T-helper 2 cell treated with Interferon-gamma antibody and Interleukin-4, amounts not matched to agents 5 μg/mL and 100 μg/mL, for 36 hours (primary cell): ENCODE results near the gene MAMLD1.

Source experiments
- DNase-seq: peaks from one replicate; pipeline ENCODE4 v3.0.0; 2021; ENCODE audit warnings: low spot score
- H3K27ac Mint-ChIP-seq: one replicate; pipeline ENCODE4 v1.8.0; 2021; ENCODE audit warnings: mild to moderate bottlenecking, mixed read lengths
- H3K27me3 Mint-ChIP-seq: one replicate; pipeline ENCODE4 v1.8.0; 2021; ENCODE audit warnings: low read depth, mixed read lengths
- H3K36me3 Mint-ChIP-seq: one replicate; pipeline ENCODE4 v1.8.0; 2021; ENCODE audit warnings: low read depth, mixed read lengths
- H3K4me1 Mint-ChIP-seq: one replicate; pipeline ENCODE4 v1.8.0; 2021; ENCODE audit warnings: low read depth, mixed read lengths
- H3K4me3 Mint-ChIP-seq: one replicate; pipeline ENCODE4 v1.8.0; 2022; ENCODE audit warnings: mild to moderate bottlenecking, moderate library complexity, mixed read lengths
- H3K9me3 Mint-ChIP-seq: one replicate; pipeline ENCODE4 v1.8.0; 2021; ENCODE audit warnings: mixed read lengths

The MAMLD1 gene

GRCh38 chrX:150495496-150495895 lies 132.4 kb downstream of the MAMLD1 start:
- H3K4me3 Mint-ChIP-seq = no peak overlapping the region
- peaks cover 4% of the 10 kb centered on the region for H3K27me3 Mint-ChIP-seq
- no peaks in the 10 kb centered on the region for H3K9me3 Mint-ChIP-seq
- H3K4me1 Mint-ChIP-seq = no peaks in the 10 kb centered on the region
- DNase-seq = no peak
- H3K36me3 Mint-ChIP-seq = no peaks in the 10 kb centered on the region
- H3K27ac Mint-ChIP-seq = no peak overlapping the region

DNA sequence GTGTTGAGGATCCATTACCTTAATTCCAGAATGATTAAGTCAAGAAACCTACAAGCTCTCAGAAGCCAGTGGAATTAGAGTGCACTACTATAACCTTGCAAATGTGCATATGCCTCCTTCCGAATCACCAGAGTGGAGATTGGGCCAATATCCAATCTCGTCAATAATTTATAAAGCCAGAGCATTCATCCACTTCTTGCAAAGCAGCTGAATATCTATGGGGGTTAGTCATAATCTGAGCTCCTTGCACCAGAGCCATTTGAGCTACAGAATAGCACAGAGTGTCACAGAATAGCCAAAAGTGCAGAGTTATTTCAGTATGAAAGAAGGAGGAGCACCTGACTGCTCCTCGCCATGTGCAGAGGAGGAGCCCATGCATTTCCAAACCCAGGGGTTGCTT lies 136.1 kb downstream of the MAMLD1 start:
- Mint-ChIP-seq H3K9me3 (no peaks in the 10 kb centered on the region), H3K4me1 (no peaks in the 10 kb centered on the region), H3K27ac (no peak overlapping the region), H3K36me3 (no peaks in the 10 kb centered on the region), H3K27me3 (peaks cover 4% of the 10 kb centered on the region), H3K4me3 (no peak overlapping the region)
- DNase-seq = no peak

DNA sequence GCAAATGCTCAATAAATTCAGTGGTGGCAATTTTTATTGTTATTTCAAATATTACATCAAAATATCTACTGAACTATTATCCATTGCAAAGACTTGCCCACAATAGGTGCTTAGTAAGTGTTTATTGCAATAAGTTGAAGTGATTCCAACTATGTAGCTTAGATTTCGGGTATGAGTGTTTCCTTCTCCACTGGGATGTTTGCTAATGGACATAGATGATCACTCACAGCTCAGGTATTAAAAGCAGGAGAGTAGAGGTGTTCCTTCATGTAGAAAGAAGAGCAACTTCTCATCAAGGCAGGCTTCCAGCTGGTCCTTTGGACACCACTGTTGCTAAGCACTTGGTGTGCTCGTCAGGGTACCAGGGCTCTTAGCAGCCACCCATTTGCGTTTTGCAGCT lies 139.0 kb downstream of the MAMLD1 start:
- Mint-ChIP-seq H3K4me3 (no peak overlapping the region), H3K27ac (no peak overlapping the region), H3K4me1 (peaks cover 4% of the 10 kb centered on the region), H3K36me3 (no peaks in the 10 kb centered on the region), H3K27me3 (no peaks in the 10 kb centered on the region), H3K9me3 (no peaks in the 10 kb centered on the region)
- no peak for DNase-seq

DNA sequence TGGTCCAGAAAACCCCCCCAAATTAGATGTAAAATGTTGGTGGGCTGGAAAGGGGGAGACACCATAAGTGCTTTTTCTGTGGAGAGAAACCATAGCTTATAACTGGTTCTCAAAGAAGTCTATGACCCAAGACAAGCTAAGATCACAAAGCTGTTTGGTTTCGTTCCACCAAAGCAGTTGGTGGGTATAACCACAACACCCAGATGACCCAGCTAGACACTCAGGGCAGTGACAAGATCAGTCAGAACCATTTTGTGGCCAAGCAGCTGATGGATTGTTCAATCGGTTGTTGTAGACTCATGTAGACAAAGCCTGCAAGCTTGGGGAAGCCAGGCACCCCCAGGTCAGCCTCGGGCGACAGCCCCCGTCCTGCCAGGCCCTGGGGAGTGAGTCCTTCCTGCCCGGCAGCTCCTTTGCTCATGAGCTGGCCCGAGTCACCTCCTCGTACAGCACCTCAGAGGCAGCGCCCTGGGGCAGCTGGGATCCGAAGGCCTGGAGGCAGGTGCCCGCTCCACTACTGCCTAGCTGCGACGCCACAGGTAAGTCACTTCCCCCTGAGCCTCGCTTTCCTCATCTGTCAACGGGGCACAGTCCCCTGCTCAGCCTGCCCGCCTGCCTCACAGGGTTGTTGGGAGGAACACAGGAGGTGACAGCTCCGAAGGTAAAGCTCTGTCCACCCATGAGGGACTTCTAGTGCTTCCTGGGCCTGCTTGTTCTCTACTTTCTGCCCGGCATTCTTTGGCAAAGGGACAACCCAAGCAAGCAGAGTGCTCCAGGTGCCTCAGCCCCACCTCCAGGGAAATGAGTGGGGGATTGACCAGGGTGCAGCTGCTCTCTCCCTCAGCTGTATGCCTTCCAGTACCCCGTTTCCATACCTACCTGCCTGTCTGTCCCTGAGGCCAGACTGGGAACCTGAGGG lies 140.1 kb downstream of the MAMLD1 start:
- Mint-ChIP-seq H3K9me3 (no peaks in the 10 kb centered on the region), H3K36me3 (no peaks in the 10 kb centered on the region), H3K27me3 (no peaks in the 10 kb centered on the region), H3K4me1 (peaks cover 6% of the 10 kb centered on the region), H3K4me3 (no peak overlapping the region), H3K27ac (no peak overlapping the region)
- no peak for DNase-seq

- Mint-ChIP-seq H3K27me3 (no peaks in the 10 kb centered on the region), H3K27ac (no peak overlapping the region), H3K9me3 (no peaks in the 10 kb centered on the region), H3K36me3 (no peaks in the 10 kb centered on the region), H3K4me3 (no peak overlapping the region), H3K4me1 (peaks cover 6% of the 10 kb centered on the region)
- no peak for DNase-seq
Observed at GRCh38 chrX:150503898-150504219, 140.7 kb downstream of the MAMLD1 start.

- H3K27ac Mint-ChIP-seq = no peak overlapping the region
- H3K9me3 Mint-ChIP-seq = no peaks in the 10 kb centered on the region
- H3K36me3 Mint-ChIP-seq = no peaks in the 10 kb centered on the region
- H3K27me3 Mint-ChIP-seq = no peaks in the 10 kb centered on the region
- no peak overlapping the region for H3K4me3 Mint-ChIP-seq
- peaks cover 6% of the 10 kb centered on the region for H3K4me1 Mint-ChIP-seq
- no peak for DNase-seq
Observed at GRCh38 chrX:150504397-150505182, 141.5 kb downstream of the MAMLD1 start.

GRCh38 chrX:150506020-150506419 lies 142.9 kb downstream of the MAMLD1 start:
- no peak for DNase-seq
- no peak overlapping the region for H3K4me3 Mint-ChIP-seq
- H3K4me1 Mint-ChIP-seq = peaks cover 6% of the 10 kb centered on the region
- H3K27ac Mint-ChIP-seq = no peak overlapping the region
- no peaks in the 10 kb centered on the region for H3K36me3 Mint-ChIP-seq
- no peaks in the 10 kb centered on the region for H3K9me3 Mint-ChIP-seq
- no peaks in the 10 kb centered on the region for H3K27me3 Mint-ChIP-seq

DNA sequence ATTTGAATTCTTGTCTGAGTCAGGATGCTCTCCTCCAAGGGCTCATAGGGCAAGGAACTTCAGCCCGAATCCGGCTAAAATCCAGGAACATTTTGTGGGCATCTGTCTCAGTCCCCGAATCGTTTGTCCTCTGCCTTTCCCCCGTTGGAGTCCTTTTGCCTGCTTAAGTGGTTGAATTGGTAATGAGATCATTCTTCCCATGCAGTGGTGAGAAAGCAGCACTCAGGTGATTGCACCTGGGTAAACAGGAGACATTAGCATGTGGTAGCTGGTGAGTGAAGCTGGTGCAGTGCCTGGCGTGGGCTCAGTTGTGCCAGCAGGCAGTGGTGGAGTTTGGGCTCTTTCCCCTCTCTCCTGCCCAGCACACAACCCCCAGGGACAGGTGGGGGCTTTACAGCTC lies 143.4 kb downstream of the MAMLD1 start:
- no peak overlapping the region for H3K27ac Mint-ChIP-seq
- peaks cover 6% of the 10 kb centered on the region for H3K4me1 Mint-ChIP-seq
- H3K36me3 Mint-ChIP-seq = no peaks in the 10 kb centered on the region
- H3K4me3 Mint-ChIP-seq = no peak overlapping the region
- H3K9me3 Mint-ChIP-seq = no peaks in the 10 kb centered on the region
- no peaks in the 10 kb centered on the region for H3K27me3 Mint-ChIP-seq
- no peak for DNase-seq

- Mint-ChIP-seq H3K27ac (no peak overlapping the region), H3K9me3 (no peaks in the 10 kb centered on the region), H3K36me3 (no peaks in the 10 kb centered on the region), H3K4me1 (peaks cover 6% of the 10 kb centered on the region), H3K4me3 (no peak overlapping the region), H3K27me3 (no peaks in the 10 kb centered on the region)
- DNase-seq = no peak
Observed at GRCh38 chrX:150507251-150507856, 144.2 kb downstream of the MAMLD1 start.

DNA sequence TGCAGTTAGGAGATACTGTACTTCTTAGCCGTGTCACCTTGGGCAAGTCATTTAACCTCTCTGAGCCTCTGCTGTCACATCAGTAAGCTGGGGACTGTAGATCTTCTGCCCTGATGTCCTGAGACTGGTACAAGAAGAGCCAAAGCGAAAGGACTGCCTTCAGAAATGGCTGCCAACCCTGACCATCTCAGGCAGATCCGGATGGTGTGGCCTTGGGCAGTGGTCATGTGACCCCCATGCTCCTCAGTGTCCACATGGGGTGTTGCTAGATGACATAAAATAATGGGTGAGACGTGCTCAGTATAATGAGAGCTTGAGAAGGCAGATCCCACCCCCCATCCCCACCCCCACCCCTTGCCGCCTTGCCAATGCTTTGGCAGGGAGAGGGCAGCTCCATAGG lies 144.9 kb downstream of the MAMLD1 start:
- H3K4me3 Mint-ChIP-seq = no peak overlapping the region
- peaks cover 6% of the 10 kb centered on the region for H3K4me1 Mint-ChIP-seq
- no peak overlapping the region for H3K27ac Mint-ChIP-seq

DNA sequence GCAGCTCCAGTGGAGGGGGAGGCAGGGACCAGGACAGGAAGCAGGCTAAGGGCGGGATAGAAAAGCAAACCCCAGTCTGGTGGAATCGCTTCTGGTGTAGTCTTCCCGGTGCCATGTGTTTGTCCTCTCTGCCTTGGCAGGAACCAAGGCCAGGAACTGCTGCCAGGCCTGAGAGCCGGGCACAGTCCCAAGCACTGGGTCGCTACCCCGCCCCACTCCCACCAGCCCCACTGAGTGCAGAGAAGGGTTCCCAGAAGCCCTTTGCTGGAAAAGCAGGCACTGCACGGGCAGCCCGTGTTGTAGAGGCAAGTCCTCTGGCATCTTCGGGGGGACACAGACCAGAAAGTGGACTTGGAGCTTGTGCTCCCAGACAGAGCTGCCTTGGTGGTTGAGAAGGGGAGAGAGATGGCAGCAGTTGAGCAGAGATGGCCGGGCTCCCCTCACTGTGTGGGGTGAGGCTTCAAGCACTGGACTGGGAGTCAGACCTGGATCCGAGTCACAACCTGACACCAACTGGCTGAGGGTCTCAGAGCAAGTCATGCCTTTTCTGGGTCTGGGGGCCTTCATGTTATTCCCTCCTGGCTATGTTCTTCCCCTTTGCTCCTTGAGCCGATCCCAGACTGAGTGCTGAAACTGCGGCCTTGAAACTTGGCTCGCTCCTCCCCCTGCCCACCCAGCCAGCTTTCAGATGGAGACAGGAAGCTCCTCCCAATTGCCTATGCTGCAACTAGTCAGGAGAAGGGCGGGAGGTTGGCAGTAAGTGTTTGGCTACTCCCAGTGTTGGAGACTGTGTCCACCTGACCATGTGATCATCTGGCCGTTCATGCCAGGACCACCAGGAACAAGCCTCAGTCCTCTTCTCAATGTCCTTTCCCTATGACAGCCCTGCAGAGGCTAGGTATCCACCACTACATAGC lies 145.6 kb downstream of the MAMLD1 start:
- no peak for DNase-seq
- H3K9me3 Mint-ChIP-seq = no peaks in the 10 kb centered on the region
- H3K4me3 Mint-ChIP-seq = no peak overlapping the region
- H3K36me3 Mint-ChIP-seq = no peaks in the 10 kb centered on the region
- H3K4me1 Mint-ChIP-seq = peaks cover 6% of the 10 kb centered on the region
- no peak overlapping the region for H3K27ac Mint-ChIP-seq
- H3K27me3 Mint-ChIP-seq = no peaks in the 10 kb centered on the region

More for the DNA sequence above, 144.9 kb downstream of the MAMLD1 start:
- H3K9me3 Mint-ChIP-seq = no peaks in the 10 kb centered on the region
- no peaks in the 10 kb centered on the region for H3K27me3 Mint-ChIP-seq
- DNase-seq = no peak
- no peaks in the 10 kb centered on the region for H3K36me3 Mint-ChIP-seq

- Mint-ChIP-seq H3K4me3 (no peak overlapping the region), H3K36me3 (no peaks in the 10 kb centered on the region), H3K4me1 (peaks cover 6% of the 10 kb centered on the region), H3K27me3 (no peaks in the 10 kb centered on the region), H3K9me3 (no peaks in the 10 kb centered on the region), H3K27ac (no peak overlapping the region)
- DNase-seq = no peak
Observed at GRCh38 chrX:150509703-150510102, 146.6 kb downstream of the MAMLD1 start.

DNA sequence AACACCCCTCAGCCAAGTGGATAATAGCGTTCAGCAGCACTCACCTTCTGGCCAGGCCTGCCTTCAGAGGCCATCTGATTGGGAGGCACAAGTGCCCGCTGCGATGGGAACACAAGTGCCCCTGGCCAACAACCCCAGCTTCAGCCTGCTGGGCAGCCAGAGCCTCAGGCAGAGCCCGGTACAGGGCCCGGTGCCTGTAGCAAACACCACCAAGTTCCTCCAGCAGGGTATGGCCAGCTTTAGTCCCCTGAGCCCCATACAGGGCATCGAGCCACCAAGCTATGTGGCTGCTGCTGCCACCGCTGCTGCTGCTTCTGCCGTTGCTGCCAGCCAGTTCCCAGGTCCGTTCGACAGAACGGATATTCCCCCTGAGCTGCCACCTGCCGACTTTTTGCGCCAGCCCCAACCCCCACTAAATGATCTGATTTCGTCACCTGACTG lies 149.4 kb downstream of the MAMLD1 start:
- Mint-ChIP-seq H3K27ac (no peak overlapping the region), H3K4me3 (no peak overlapping the region), H3K36me3 (no peaks in the 10 kb centered on the region), H3K27me3 (peaks cover 3% of the 10 kb centered on the region), H3K4me1 (no peaks in the 10 kb centered on the region), H3K9me3 (no peaks in the 10 kb centered on the region)
- DNase-seq = no peak
